ENCODE data around the gene DAB2IP. TPM values are rescaled to one million over a fixed set of nuclear protein-coding genes. Genes with fewer than 3 reads are reported as not detected.

Gene DAB2IP
- total RNA-seq, 1 donor from 2014 or later, result 24.3 TPM

DNA sequence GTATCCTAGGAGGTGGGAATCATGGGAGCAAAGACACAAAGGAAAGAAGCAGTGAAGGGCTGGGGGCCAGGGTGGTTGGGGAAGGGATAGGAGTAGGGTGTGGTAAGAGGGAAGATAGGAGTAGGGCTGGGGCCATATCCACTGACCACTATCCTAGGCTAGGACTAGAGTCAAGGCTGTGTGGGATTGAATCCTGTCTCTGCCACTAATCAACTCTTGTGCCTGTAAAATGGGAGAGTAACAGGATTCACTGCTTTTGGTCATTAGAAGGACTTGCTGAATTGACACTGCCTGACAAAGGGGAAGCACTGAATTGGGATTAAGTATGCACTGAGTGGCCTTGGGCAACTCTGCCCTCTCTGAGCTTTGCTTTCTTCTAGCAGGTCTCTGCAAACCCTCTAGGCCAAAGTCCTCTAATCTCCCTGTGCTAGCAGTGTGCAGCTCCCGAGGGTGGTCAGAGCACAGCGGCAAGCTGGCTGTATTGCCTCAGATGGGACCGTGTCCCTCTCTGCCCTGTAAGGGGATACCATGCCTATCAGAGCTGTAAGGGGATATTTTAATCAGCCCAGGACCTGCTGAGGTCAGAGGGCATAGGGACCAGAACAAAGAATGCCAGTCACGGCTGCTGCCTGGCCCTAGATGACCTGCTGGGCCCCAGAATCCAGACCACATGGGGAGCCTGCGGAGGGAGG, 12.4 kb upstream of the DAB2IP start:
- peaks cover 63% of the 10 kb centered on the region for H3K4me1 Mint-ChIP-seq
- no peaks in the 10 kb centered on the region for H3K9me3 Mint-ChIP-seq

DNA sequence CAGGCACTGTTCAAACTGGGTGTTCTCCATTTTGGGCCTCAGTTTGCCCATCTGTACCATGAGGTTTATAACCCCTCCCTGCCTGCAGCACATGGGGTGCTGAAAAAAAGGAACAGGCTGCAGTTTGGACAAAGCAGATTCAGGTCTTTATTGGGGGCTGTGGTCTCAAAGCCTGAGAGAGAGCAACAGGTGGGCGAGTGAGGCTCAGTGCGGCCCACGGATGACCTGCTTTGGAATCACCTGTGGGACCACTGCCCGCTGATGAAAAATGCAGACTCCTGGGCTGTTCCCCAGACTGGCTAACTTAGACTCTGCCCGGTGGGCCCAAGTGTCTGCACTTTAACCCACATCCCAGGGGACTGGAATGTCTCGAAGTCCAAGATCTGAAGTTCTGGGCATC, 11.8 kb upstream of the DAB2IP start:
- no peaks in the 10 kb centered on the region for H3K79me2 ChIP-seq (ENCODE audit: low read depth)
- H3K9ac ChIP-seq, result no peak overlapping the region
- Mint-ChIP-seq H3K4me3 (no peak overlapping the region), H3K4me1 (peaks cover 60% of the 10 kb centered on the region), H3K27me3 (ENCODE audit: insufficient read depth, low read depth) (peaks cover 3% of the 10 kb centered on the region), H3K9me3 (no peaks in the 10 kb centered on the region), H3K36me3 (no peaks in the 10 kb centered on the region), H3K27ac (no peak overlapping the region)
- no peak overlapping the region for H3K27ac ChIP-seq
- H2AFZ ChIP-seq (replicated peaks), result no peak overlapping the region
- no peak for DNase-seq (ENCODE audit: low spot score)
- H3K27me3 ChIP-seq, result no peaks in the 10 kb centered on the region
- H3K36me3 ChIP-seq, result no peaks in the 10 kb centered on the region
- peaks cover 75% of the 10 kb centered on the region for H4K20me1 ChIP-seq (ENCODE audit: low read depth)
- H3K9me3 ChIP-seq (ENCODE audit: low read depth), result no peaks in the 10 kb centered on the region
- TF ChIP-seq EZH2 (IDR thresholded peaks at IDR 0.05) (no peak), EZH2phosphoT487 (IDR thresholded peaks at IDR 0.05) (no peak), CTCF (IDR thresholded peaks at IDR 0.05) (no peak)
- peak overlapping the region; percentile 6 for H3K4me2 ChIP-seq
- H3K4me3 ChIP-seq, result no peak overlapping the region
- H3F3A ChIP-seq (ENCODE audit: low read depth), result peaks cover 2% of the 10 kb centered on the region
- peaks cover 21% of the 10 kb centered on the region for H3K4me1 ChIP-seq

More for the DNA sequence above, 12.4 kb upstream of the DAB2IP start:
- Histone ChIP-seq H3K9me3 (ENCODE audit: low read depth) (no peaks in the 10 kb centered on the region), H3F3A (ENCODE audit: low read depth) (peaks cover 2% of the 10 kb centered on the region), H3K27ac (no peak overlapping the region), H3K4me3 (no peak overlapping the region), H3K9ac (no peak overlapping the region), H3K27me3 (no peaks in the 10 kb centered on the region), H2AFZ (replicated peaks) (no peak overlapping the region), H3K4me1 (peaks cover 20% of the 10 kb centered on the region), H3K36me3 (no peaks in the 10 kb centered on the region), H4K20me1 (ENCODE audit: low read depth) (peaks cover 81% of the 10 kb centered on the region), H3K79me2 (ENCODE audit: low read depth) (no peaks in the 10 kb centered on the region), H3K4me2 (peak overlapping the region; percentile 6)
- Mint-ChIP-seq H3K27ac (no peak overlapping the region), H3K27me3 (ENCODE audit: insufficient read depth, low read depth) (peaks cover 3% of the 10 kb centered on the region), H3K36me3 (no peaks in the 10 kb centered on the region), H3K4me3 (no peak overlapping the region)
- TF ChIP-seq EZH2 (IDR thresholded peaks at IDR 0.05) (no peak), CTCF (IDR thresholded peaks at IDR 0.05) (no peak), EZH2phosphoT487 (IDR thresholded peaks at IDR 0.05) (no peak)
- peak; percentile 54 for DNase-seq (ENCODE audit: low spot score)

DNA sequence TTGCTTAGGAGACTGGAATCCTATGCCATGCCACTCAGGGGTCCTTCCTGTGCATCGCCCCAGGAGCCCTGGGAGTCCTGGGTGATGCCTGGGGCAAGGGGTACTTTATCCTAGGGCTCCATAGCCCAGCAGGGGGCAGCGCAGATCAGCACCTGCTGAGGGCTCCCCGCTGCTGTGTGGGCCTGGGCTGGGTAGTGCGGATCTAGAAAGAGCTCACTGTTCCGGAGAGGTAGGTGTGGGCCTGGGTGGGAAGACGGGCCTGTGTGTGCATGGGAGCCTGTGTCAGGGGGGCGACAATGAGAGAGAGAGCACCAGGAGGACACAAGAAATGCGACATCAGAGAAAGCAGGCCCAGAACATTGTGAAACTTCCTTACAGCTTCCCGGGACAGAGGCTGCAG, 11.4 kb upstream of the DAB2IP start:
- no peak overlapping the region for H2AFZ ChIP-seq (replicated peaks)
- Mint-ChIP-seq H3K36me3 (no peaks in the 10 kb centered on the region), H3K9me3 (no peaks in the 10 kb centered on the region), H3K27ac (peak overlapping the region; percentile 68), H3K4me3 (no peak overlapping the region), H3K27me3 (ENCODE audit: insufficient read depth, low read depth) (peaks cover 3% of the 10 kb centered on the region), H3K4me1 (peaks cover 61% of the 10 kb centered on the region)
- no peaks in the 10 kb centered on the region for H3K9me3 ChIP-seq (ENCODE audit: low read depth)
- peaks cover 2% of the 10 kb centered on the region for H3F3A ChIP-seq (ENCODE audit: low read depth)
- H3K36me3 ChIP-seq, result no peaks in the 10 kb centered on the region
- H3K4me1 ChIP-seq, result peaks cover 26% of the 10 kb centered on the region
- H3K27ac ChIP-seq, result no peak overlapping the region
- DNase-seq (ENCODE audit: low spot score), result peak; percentile 72
- TF ChIP-seq EZH2 (IDR thresholded peaks at IDR 0.05), result no peak
- peak; percentile 57 for TF ChIP-seq CTCF (IDR thresholded peaks at IDR 0.05)
- H3K9ac ChIP-seq, result no peak overlapping the region
- no peak overlapping the region for H3K4me3 ChIP-seq
- no peaks in the 10 kb centered on the region for H3K27me3 ChIP-seq
- no peaks in the 10 kb centered on the region for H3K79me2 ChIP-seq (ENCODE audit: low read depth)
- no peak overlapping the region for H3K4me2 ChIP-seq
- peaks cover 70% of the 10 kb centered on the region for H4K20me1 ChIP-seq (ENCODE audit: low read depth)

Data from neural progenitor cell (in vitro differentiated cells).